DND-41 (cell line): ENCODE measurements around the gene MYCBP.
"Not testable (repeated sequence)": the region's sequence is repeated elsewhere in the genome, so short reads cannot be mapped to it uniquely, and the experiment has no call there.

Source experiments
- ATAC-seq: fragments of 200-7000 bp; cut with Tn5 transposase; 3 replicates; pipeline ENCODE4 v1.9.1; 2021; ENCODE audit warnings: low read depth; ENCODE audit not compliant: insufficient read depth
- DNase-seq: peaks from one replicate; pipeline ENCODE4 v3.0.0-alpha.2; 2020
- H2AFZ ChIP-seq: 2 replicates; pipeline ENCODE4 v1.6.0; 2012; ENCODE audit warnings: low read depth, low read length
- H3K27ac ChIP-seq: 2 replicates; pipeline ENCODE4 v1.5.1; 2012; ENCODE audit warnings: low read length, inconsistent platforms
- H3K27me3 ChIP-seq: fragments of 200-600 bp; sonication (generic); 2 replicates; pipeline ENCODE4 v1.6.0; 2012; ENCODE audit warnings: low read length, mild to moderate bottlenecking, inconsistent platforms; ENCODE audit not compliant: insufficient read depth, poor library complexity
- H3K36me3 ChIP-seq: 2 replicates; pipeline ENCODE4 v1.5.1; 2012; ENCODE audit warnings: low read length, inconsistent platforms; ENCODE audit not compliant: insufficient read depth
- H3K4me1 ChIP-seq: 2 replicates; pipeline ENCODE4 v1.5.1; 2012; ENCODE audit warnings: mild to moderate bottlenecking, low read length; ENCODE audit not compliant: insufficient read depth
- H3K4me2 ChIP-seq: 2 replicates; pipeline ENCODE4 v1.6.0; 2012; ENCODE audit warnings: mild to moderate bottlenecking, moderate library complexity, low read length, inconsistent platforms; ENCODE audit not compliant: insufficient read depth
- H3K4me3 ChIP-seq, 2 experiments: fragments of 200-600 bp in 1 of 2; shearing (Covaris generic) in 1 of 2; 2 replicates each; pipeline ENCODE4 v1.5.1; 2012 to 2016; ENCODE audit warnings: inconsistent platforms in 2 of 2, low read length in 2 of 2, mild to moderate bottlenecking in 2 of 2, low read depth in 1 of 2, moderate library complexity in 1 of 2
- H3K79me2 ChIP-seq: 2 replicates; pipeline ENCODE4 v1.6.0; 2012; ENCODE audit warnings: low read length, inconsistent platforms; ENCODE audit not compliant: insufficient read depth
- H3K9ac ChIP-seq: 2 replicates; pipeline ENCODE4 v1.6.0; 2012; ENCODE audit warnings: low read depth, mild to moderate bottlenecking, inconsistent platforms, low read length, moderate library complexity
- H3K9me3 ChIP-seq: 2 replicates; pipeline ENCODE4 v1.5.1; 2012; ENCODE audit warnings: low read length, moderate library complexity, mild to moderate bottlenecking, inconsistent platforms; ENCODE audit not compliant: insufficient read depth, severe bottlenecking
- H4K20me1 ChIP-seq: 2 replicates; pipeline ENCODE4 v1.6.0; 2012; ENCODE audit warnings: low read length; ENCODE audit not compliant: insufficient read depth
- CTCF ChIP-seq: IDR thresholded peaks from 2 replicates; pipeline ENCODE4 v1.5.1; 2012; ENCODE audit warnings: borderline replicate concordance, low read length, moderate library complexity, mild to moderate bottlenecking; ENCODE audit not compliant: poor library complexity, severe bottlenecking; ENCODE audit errors: extremely low read depth
- EZH2 ChIP-seq: IDR thresholded peaks from 3 replicates; pipeline ENCODE4 v1.6.1; 2012; ENCODE audit warnings: borderline replicate concordance, low read depth, mild to moderate bottlenecking, moderate library complexity, low read length, inconsistent platforms; ENCODE audit not compliant: severe bottlenecking

MYCBP gene

GRCh38 chr1:38852780-38853179, 20.4 kb downstream of the MYCBP start:
- peaks cover 4% of the 10 kb centered on the region; the same call in 1 of the 2 replicates for H4K20me1 ChIP-seq
- no peak for DNase-seq
- no peak overlapping the region for H3K4me2 ChIP-seq
- H3K9ac ChIP-seq: no peak overlapping the region
- peaks cover 18% of the 10 kb centered on the region for H3K79me2 ChIP-seq
- no peak for TF ChIP-seq CTCF
- TF ChIP-seq EZH2: no peak
- no peak overlapping the region for H3K4me3 ChIP-seq
- H3K4me1 ChIP-seq: peaks cover 11% of the 10 kb centered on the region
- H3K36me3 ChIP-seq: peaks cover 60% of the 10 kb centered on the region
- H3K27me3 ChIP-seq: no peaks in the 10 kb centered on the region
- H3K27ac ChIP-seq: no peak overlapping the region
- H2AFZ ChIP-seq: no peak overlapping the region
- H3K9me3 ChIP-seq: no peaks in the 10 kb centered on the region
- ATAC-seq: no peak

GRCh38 chr1:38848071-38848470, 25.1 kb downstream of the MYCBP start:
- Histone ChIP-seq H3K36me3 (peaks cover 67% of the 10 kb centered on the region), H3K9me3 (no peaks in the 10 kb centered on the region), H3K27ac (no peak overlapping the region), H3K4me2 (no peak overlapping the region), H4K20me1 (no peaks in the 10 kb centered on the region), H3K9ac (no peak overlapping the region), H2AFZ (no peak overlapping the region), H3K27me3 (no peaks in the 10 kb centered on the region), H3K4me3 (no peak overlapping the region), H3K79me2 (no peaks in the 10 kb centered on the region), H3K4me1 (no peaks in the 10 kb centered on the region; the same call in 1 of the 2 replicates)
- TF ChIP-seq EZH2 (no peak), CTCF (no peak)
- ATAC-seq (no peak), DNase-seq (no peak)

GRCh38 chr1:38846210-38846609, 26.9 kb downstream of the MYCBP start:
- ATAC-seq (no peak), DNase-seq (no peak)
- Histone ChIP-seq H3K9me3 (no peaks in the 10 kb centered on the region), H2AFZ (no peak overlapping the region), H3K9ac (no peak overlapping the region), H3K36me3 (peaks cover 60% of the 10 kb centered on the region), H3K4me2 (no peak overlapping the region), H3K4me3 (no peak overlapping the region), H3K27ac (no peak overlapping the region), H3K4me1 (no peaks in the 10 kb centered on the region), H3K79me2 (no peaks in the 10 kb centered on the region), H4K20me1 (no peaks in the 10 kb centered on the region), H3K27me3 (no peaks in the 10 kb centered on the region)
- TF ChIP-seq EZH2 (no peak), CTCF (no peak)

GRCh38 chr1:38845088-38845487, 28.1 kb downstream of the MYCBP start:
- not testable (repeated sequence) for H3K79me2 ChIP-seq, H3K4me1 ChIP-seq, H4K20me1 ChIP-seq, H3K27ac ChIP-seq, H3K9me3 ChIP-seq, H3K4me3 ChIP-seq, ATAC-seq, H3K9ac ChIP-seq, H2AFZ ChIP-seq, H3K27me3 ChIP-seq, DNase-seq, H3K4me2 ChIP-seq
- H3K36me3 ChIP-seq: peaks cover 58% of the 10 kb centered on the region
